Liver (tissue), 9 donors: ENCODE data around the gene S100A13. TPM values are rescaled to one million over a fixed set of nuclear protein-coding genes. Genes with fewer than 3 reads are reported as not detected.
A peak's percentile ranks its signal among the peaks of the same experiment; 100 is the strongest.

Experiments
- DNase-seq: peaks from one replicate; pipeline ENCODE4 v3.0.0-alpha.2; 2017; ENCODE audit warnings: low spot score
- H3K27ac ChIP-seq, 2 donors: one replicate each; pipeline ENCODE4 v1.7.0; 2013; ENCODE audit warnings: inconsistent platforms in 2 of 2, low read length in 2 of 2, control low read depth in 1 of 2, low read depth in 1 of 2, mild to moderate bottlenecking in 1 of 2
- H3K27me3 ChIP-seq, 4 donors: one replicate each; pipeline versions ENCODE4 v1.6.1 to v1.7.0; 2013; ENCODE audit warnings: low read length in 3 of 4, inconsistent platforms in 1 of 4, mild to moderate bottlenecking in 1 of 4, moderate library complexity in 1 of 4; ENCODE audit not compliant: control insufficient read depth in 4 of 4, insufficient read depth in 4 of 4
- H3K36me3 ChIP-seq, 4 donors: one replicate each; pipeline versions ENCODE4 v1.6.1 to v1.7.0; 2013; ENCODE audit warnings: low read length in 3 of 4, mild to moderate bottlenecking in 3 of 4, low read depth in 1 of 4, moderate library complexity in 1 of 4; ENCODE audit not compliant: control insufficient read depth in 4 of 4, insufficient read depth in 3 of 4
- H3K4me1 ChIP-seq, 4 donors: one replicate each; pipeline versions ENCODE4 v1.6.1 to v1.7.0; 2013; ENCODE audit warnings: low read length in 3 of 4, mild to moderate bottlenecking in 3 of 4, moderate library complexity in 1 of 4; ENCODE audit not compliant: control insufficient read depth in 4 of 4, insufficient read depth in 4 of 4
- H3K4me3 ChIP-seq, 3 donors: one replicate each; pipeline versions ENCODE4 v1.6.1 to v1.7.0; 2013; ENCODE audit warnings: low read length in 3 of 3, control low read depth in 1 of 3, low read depth in 1 of 3, mild to moderate bottlenecking in 1 of 3
- H3K9ac ChIP-seq, 2 donors: one replicate each; pipeline ENCODE4 v1.7.0; 2013; ENCODE audit warnings: low read length in 2 of 2, mild to moderate bottlenecking in 2 of 2, moderate library complexity in 2 of 2, control low read depth in 1 of 2, low read depth in 1 of 2
- H3K9me3 ChIP-seq, 4 donors: one replicate each; pipeline versions ENCODE4 v1.6.1 to v1.7.0; 2013; ENCODE audit warnings: low read length in 3 of 4; ENCODE audit not compliant: control insufficient read depth in 4 of 4
- EGR1 ChIP-seq, 2 donors: IDR thresholded peaks; 2 replicates each; pipeline ENCODE4 v1.6.1; 2016 to 2018; ENCODE audit warnings: antibody characterized with exemption in 2 of 2, low read depth in 2 of 2
- HNF4A ChIP-seq, 2 donors: conservative IDR thresholded peaks; 2 replicates each; pipeline ENCODE4 v1.6.1; 2016; ENCODE audit warnings: antibody characterized with exemption in 2 of 2, mild to moderate bottlenecking in 2 of 2
- JUND ChIP-seq, 2 donors: IDR thresholded peaks; 2 replicates each; pipeline ENCODE4 v1.6.1; 2016; ENCODE audit warnings: antibody characterized with exemption in 2 of 2
- NR2F2 ChIP-seq: IDR thresholded peaks from 2 replicates; pipeline ENCODE4 v1.6.1; 2016; ENCODE audit warnings: antibody characterized with exemption
- RXRA ChIP-seq, 2 donors: IDR thresholded peaks; 2 replicates each; pipeline ENCODE4 v1.6.1; 2017 to 2018; ENCODE audit warnings: antibody characterized with exemption in 2 of 2, mild to moderate bottlenecking in 1 of 2
- YY1 ChIP-seq: IDR thresholded peaks from 2 replicates; pipeline ENCODE4 v1.6.1; 2016; ENCODE audit warnings: antibody characterized with exemption, mild to moderate bottlenecking
- WGBS: extraction: QIAGEN DNeasy Blood & Tissue Kit; methylation state at CpG from one replicate; pipeline ENCODE4 v1.1.7; 2013; 5-methylcytosine and 5-hydroxymethylcytosine counted together
- polyA plus RNA-seq, 2 donors: library from polyadenylated mRNA; stranded (reverse) in 1 of 2; unstranded in 1 of 2; fragments of 200-250 nt in 1 of 2; fragments of >200 nt in 1 of 2; fragmentation: Nextera tagmentation in 1 of 2; extraction: Ambion mirVana in 1 of 2; gene quantifications; one replicate each; pipeline versions ENCODE4 v1.2.1 to v1.2.3, GENCODE V29; 2013 to 2015
- total RNA-seq, 2 donors: library from RNA; depleted of rRNA; stranded (reverse); fragments of >200 nt; gene quantifications; one replicate each; pipeline ENCODE4 v1.2.3, GENCODE V29; 2014
- TF ChIP-seq, protein P1 (sequence below): IDR thresholded peaks from 2 replicates; pipeline ENCODE4 v1.6.1; 2016; ENCODE audit warnings: antibody characterized with exemption, mild to moderate bottlenecking
- TF ChIP-seq, protein P2 (sequence below): fragments of 150-350 bp; IDR thresholded peaks from 2 replicates; pipeline ENCODE4 v1.5.1; 2017; ENCODE audit warnings: improper control_type of control experiment, low read depth, low read length; ENCODE audit not compliant: missing input control
- TF ChIP-seq, protein P3 (sequence below): IDR thresholded peaks from 2 replicates; pipeline ENCODE4 v1.6.1; 2016; ENCODE audit warnings: antibody characterized with exemption
- TF ChIP-seq, protein P4 (sequence below): IDR thresholded peaks from 2 replicates; pipeline ENCODE4 v1.6.1; 2016; ENCODE audit warnings: antibody characterized with exemption
- donor health status: healthy.
- donor health status: healthy.
- donor health status: healthy.
- donor health status: healthy.
- donor health status: healthy.

Gene S100A13
- total and polyA plus RNA-seq, 4 donors: 5.3 to 23.0 (median 15.7) TPM

DNA sequence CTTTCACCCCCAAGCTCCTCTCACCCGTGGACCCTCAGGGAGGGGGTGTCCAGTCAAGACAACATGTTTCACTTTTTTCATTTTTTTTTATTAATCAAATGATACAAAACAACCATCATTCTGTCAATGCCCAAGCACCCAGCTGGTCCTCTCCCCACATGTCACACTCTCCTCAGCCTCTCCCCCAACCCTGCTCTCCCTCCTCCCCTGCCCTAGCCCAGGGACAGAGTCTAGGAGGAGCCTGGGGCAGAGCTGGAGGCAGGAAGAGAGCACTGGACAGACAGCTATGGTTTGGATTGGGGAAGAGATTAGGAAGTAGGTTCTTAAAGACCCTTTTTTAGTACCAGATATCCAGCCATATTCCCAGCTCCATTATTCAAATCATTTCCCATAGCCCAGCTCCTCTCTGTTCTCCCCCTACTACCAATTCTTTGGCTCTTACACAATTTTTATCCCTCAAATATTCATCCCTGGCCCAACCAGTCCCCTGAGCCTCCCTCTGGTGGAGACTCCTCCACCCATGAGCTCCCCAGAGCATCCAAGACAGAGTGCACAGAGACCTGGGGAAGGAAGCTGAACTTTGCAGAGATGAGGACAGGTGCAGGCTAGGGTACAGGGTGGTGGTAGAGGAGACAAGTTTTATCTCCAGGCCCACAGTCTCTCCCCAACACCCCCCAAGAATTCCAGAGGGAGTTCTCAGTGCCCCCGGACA is 13.0 kb downstream of the S100A13 start:
- TF ChIP-seq YY1 (no peak), NR2F2 (no peak)
- Histone ChIP-seq H3K27ac (no peak overlapping the region), H3K4me1 (peaks cover 21 to 56% (median 39%) of the 10 kb centered on the region in 4 donors), H3K27me3 (no peaks in the 10 kb centered on the region), H3K9ac (no peak overlapping the region), H3K36me3 (no peaks in the 10 kb centered on the region), H3K9me3 (no peaks in the 10 kb centered on the region), H3K4me3 (no peak overlapping the region)
- WGBS: 86% methylated on average over 2 of the region's 2 CpGs
- DNase-seq: no peak

DNA sequence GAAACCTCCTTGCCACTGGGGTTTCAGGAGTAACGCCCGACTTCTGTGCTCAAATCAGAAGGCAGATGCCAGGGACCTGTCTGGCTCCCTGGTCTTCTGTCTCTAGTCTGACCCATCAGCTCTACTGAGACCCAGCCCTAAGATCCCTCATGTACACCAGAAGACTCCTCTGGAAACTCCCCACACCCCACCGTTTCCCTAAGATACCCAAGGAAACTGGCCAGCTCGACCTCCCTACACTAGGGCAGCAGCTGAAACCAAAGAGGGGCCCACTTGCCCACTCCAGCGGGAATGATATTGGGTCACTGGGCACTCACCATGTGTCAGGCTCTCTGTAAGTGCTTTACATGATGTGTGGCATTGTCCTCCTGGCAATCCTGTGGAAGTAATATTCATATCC is 13.9 kb downstream of the S100A13 start:
- H3K4me1 ChIP-seq: peaks cover 23 to 63% (median 43%) of the 10 kb centered on the region in 4 donors

DNA sequence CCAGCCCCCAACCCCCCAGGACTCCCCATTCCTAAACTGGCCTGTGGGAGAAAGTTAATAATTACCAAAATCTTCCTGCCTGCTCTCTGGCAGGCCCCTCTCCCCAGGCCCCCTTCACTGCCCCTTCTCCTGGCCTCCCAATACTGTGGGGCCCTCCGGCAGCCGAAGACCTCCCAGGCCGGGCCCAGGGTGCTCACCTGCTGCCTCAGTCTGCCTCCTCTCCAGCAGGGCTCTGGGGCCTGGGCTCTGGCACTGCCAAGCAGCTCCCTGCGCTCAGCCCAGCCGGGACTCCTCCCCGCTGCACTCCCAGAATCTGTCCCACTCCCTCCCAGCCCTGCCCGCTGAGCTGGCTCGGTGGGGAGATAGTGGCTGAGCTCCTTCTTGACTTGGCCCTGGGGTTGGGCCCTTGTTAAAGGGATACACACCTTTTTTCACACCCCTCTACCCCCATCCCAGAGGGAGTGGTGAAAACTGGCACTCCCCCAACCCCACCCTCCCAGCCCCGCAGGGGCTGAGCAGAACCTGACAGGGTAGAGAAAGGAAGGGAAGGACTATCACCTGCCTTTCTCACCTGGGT is 14.5 kb downstream of the S100A13 start, which contains the start of gene S100A16:
Gene S100A16 (minus strand): TSS at position 383 of the 577 bp plus-strand sequence. CDS start 4,986 bp downstream, outside the sequence.
- Histone ChIP-seq H3K4me3 (peak within 1 kb of the TSS; percentile 72 to 75 (median 74)), H3K4me1 (peaks cover 25 to 64% (median 46%) of the 10 kb centered on the region in 4 donors), H3K36me3 (no peaks in the 10 kb centered on the region), H3K27me3 (no peaks in the 10 kb centered on the region), H3K27ac (peak within 1 kb of the TSS; percentile 90 to 95), H3K9ac (peak within 1 kb of the TSS; percentile 76 to 84), H3K9me3 (no peaks in the 10 kb centered on the region)
- peak; percentile 62 for DNase-seq
- WGBS: 29% methylated on average over 9 of the region's 9 CpGs
- TF ChIP-seq, protein P1, sequence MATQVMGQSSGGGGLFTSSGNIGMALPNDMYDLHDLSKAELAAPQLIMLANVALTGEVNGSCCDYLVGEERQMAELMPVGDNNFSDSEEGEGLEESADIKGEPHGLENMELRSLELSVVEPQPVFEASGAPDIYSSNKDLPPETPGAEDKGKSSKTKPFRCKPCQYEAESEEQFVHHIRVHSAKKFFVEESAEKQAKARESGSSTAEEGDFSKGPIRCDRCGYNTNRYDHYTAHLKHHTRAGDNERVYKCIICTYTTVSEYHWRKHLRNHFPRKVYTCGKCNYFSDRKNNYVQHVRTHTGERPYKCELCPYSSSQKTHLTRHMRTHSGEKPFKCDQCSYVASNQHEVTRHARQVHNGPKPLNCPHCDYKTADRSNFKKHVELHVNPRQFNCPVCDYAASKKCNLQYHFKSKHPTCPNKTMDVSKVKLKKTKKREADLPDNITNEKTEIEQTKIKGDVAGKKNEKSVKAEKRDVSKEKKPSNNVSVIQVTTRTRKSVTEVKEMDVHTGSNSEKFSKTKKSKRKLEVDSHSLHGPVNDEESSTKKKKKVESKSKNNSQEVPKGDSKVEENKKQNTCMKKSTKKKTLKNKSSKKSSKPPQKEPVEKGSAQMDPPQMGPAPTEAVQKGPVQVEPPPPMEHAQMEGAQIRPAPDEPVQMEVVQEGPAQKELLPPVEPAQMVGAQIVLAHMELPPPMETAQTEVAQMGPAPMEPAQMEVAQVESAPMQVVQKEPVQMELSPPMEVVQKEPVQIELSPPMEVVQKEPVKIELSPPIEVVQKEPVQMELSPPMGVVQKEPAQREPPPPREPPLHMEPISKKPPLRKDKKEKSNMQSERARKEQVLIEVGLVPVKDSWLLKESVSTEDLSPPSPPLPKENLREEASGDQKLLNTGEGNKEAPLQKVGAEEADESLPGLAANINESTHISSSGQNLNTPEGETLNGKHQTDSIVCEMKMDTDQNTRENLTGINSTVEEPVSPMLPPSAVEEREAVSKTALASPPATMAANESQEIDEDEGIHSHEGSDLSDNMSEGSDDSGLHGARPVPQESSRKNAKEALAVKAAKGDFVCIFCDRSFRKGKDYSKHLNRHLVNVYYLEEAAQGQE: no peak
- TF ChIP-seq, protein P2, sequence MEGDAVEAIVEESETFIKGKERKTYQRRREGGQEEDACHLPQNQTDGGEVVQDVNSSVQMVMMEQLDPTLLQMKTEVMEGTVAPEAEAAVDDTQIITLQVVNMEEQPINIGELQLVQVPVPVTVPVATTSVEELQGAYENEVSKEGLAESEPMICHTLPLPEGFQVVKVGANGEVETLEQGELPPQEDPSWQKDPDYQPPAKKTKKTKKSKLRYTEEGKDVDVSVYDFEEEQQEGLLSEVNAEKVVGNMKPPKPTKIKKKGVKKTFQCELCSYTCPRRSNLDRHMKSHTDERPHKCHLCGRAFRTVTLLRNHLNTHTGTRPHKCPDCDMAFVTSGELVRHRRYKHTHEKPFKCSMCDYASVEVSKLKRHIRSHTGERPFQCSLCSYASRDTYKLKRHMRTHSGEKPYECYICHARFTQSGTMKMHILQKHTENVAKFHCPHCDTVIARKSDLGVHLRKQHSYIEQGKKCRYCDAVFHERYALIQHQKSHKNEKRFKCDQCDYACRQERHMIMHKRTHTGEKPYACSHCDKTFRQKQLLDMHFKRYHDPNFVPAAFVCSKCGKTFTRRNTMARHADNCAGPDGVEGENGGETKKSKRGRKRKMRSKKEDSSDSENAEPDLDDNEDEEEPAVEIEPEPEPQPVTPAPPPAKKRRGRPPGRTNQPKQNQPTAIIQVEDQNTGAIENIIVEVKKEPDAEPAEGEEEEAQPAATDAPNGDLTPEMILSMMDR: no peak
- TF ChIP-seq EGR1 (IDR thresholded peaks at IDR 0.05; ENCODE audit: low read depth in 2 of 2) (no peak), RXRA (IDR thresholded peaks at IDR 0.05) (peak; percentile 28 to 34), JUND (IDR thresholded peaks at IDR 0.05) (no peak), HNF4A (conservative IDR thresholded peaks at IDR 0.05) (peak; percentile 39 to 42)
- TF ChIP-seq, protein P3, sequence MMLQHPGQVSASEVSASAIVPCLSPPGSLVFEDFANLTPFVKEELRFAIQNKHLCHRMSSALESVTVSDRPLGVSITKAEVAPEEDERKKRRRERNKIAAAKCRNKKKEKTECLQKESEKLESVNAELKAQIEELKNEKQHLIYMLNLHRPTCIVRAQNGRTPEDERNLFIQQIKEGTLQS: no peak

More for the DNA sequence above, 13.9 kb downstream of the S100A13 start:
- no peaks in the 10 kb centered on the region for H3K27me3 ChIP-seq
- peak overlapping the region; percentile 90 to 95 for H3K27ac ChIP-seq
- 83% methylated on average over 5 of the region's 5 CpGs for WGBS
- H3K9ac ChIP-seq: peak overlapping the region in 1 of 2 donors; percentile 8
- DNase-seq: no peak
- no peaks in the 10 kb centered on the region for H3K36me3 ChIP-seq
- no peaks in the 10 kb centered on the region for H3K9me3 ChIP-seq
- TF ChIP-seq, protein P4, sequence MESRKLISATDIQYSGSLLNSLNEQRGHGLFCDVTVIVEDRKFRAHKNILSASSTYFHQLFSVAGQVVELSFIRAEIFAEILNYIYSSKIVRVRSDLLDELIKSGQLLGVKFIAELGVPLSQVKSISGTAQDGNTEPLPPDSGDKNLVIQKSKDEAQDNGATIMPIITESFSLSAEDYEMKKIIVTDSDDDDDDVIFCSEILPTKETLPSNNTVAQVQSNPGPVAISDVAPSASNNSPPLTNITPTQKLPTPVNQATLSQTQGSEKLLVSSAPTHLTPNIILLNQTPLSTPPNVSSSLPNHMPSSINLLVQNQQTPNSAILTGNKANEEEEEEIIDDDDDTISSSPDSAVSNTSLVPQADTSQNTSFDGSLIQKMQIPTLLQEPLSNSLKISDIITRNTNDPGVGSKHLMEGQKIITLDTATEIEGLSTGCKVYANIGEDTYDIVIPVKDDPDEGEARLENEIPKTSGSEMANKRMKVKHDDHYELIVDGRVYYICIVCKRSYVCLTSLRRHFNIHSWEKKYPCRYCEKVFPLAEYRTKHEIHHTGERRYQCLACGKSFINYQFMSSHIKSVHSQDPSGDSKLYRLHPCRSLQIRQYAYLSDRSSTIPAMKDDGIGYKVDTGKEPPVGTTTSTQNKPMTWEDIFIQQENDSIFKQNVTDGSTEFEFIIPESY: no peak
- TF ChIP-seq, protein P2: no peak
- no peak overlapping the region for H3K4me3 ChIP-seq
